SK-N-SH treated with all-trans-retinoic acid at 6 μM for 48 hours (cell line): ENCODE data around the gene PRSS58.

ENCODE experiments used
- ESRRG ChIP-seq: fragments of 250-450 bp; sonication (Bioruptor Pico); IDR thresholded peaks from 2 replicates; pipeline ENCODE4 v1.6.1; 2021; ENCODE audit warnings: mild to moderate bottlenecking
- GLIS3 ChIP-seq: fragments of 250-450 bp; sonication (Bioruptor Pico); IDR thresholded peaks from 2 replicates; pipeline ENCODE4 v1.5.0; 2020; ENCODE audit warnings: mild to moderate bottlenecking, moderate library complexity
- PPARA ChIP-seq: fragments of 250-450 bp; sonication (Bioruptor Pico); IDR thresholded peaks from 2 replicates; pipeline ENCODE4 v1.5.0; 2020; ENCODE audit warnings: mild to moderate bottlenecking, borderline replicate concordance
- RARB ChIP-seq: fragments of 250-450 bp; sonication (Bioruptor Pico); IDR thresholded peaks from 2 replicates; pipeline ENCODE4 v1.8.0; 2021; ENCODE audit warnings: mild to moderate bottlenecking, moderate library complexity
- SNAI2 ChIP-seq: fragments of 250-450 bp; sonication (Bioruptor Pico); IDR thresholded peaks from 2 replicates; pipeline ENCODE4 v1.5.0; 2020; ENCODE audit warnings: mild to moderate bottlenecking, moderate library complexity
- TOX ChIP-seq: fragments of 250-450 bp; sonication (Bioruptor Pico); IDR thresholded peaks from 2 replicates; pipeline ENCODE4 v1.8.0; 2021; ENCODE audit warnings: mild to moderate bottlenecking, moderate library complexity, borderline replicate concordance
- ZC3H10 ChIP-seq: fragments of 250-450 bp; sonication (Bioruptor Pico); IDR thresholded peaks from 2 replicates; pipeline ENCODE4 v1.5.1; 2021; ENCODE audit warnings: mild to moderate bottlenecking, moderate library complexity
- ZFP3 ChIP-seq: fragments of 250-450 bp; sonication (Bioruptor Pico); IDR thresholded peaks from 2 replicates; pipeline ENCODE4 v1.5.0; 2020; ENCODE audit warnings: mild to moderate bottlenecking, moderate library complexity
- ZFP30 ChIP-seq: fragments of 450-650 bp; formaldehyde crosslinking; IDR thresholded peaks from 2 replicates; pipeline ENCODE4 v1.5.0; 2022; ENCODE audit warnings: mild to moderate bottlenecking, moderate library complexity
- ZNF70 ChIP-seq: fragments of 450-650 bp; formaldehyde crosslinking; IDR thresholded peaks from 2 replicates; pipeline ENCODE4 v1.5.0; 2020; ENCODE audit warnings: mild to moderate bottlenecking, moderate library complexity
- TF ChIP-seq, protein P1 (sequence below): fragments of 250-450 bp; sonication (Bioruptor Pico); IDR thresholded peaks from 2 replicates; pipeline ENCODE4 v1.5.1; 2020; ENCODE audit warnings: low read depth, mild to moderate bottlenecking, moderate library complexity
- TF ChIP-seq, protein P2 (sequence below): fragments of 250-450 bp; sonication (Bioruptor Pico); IDR thresholded peaks from 2 replicates; pipeline ENCODE4 v1.8.0; 2020; ENCODE audit warnings: mild to moderate bottlenecking, moderate library complexity, borderline replicate concordance

DNA sequence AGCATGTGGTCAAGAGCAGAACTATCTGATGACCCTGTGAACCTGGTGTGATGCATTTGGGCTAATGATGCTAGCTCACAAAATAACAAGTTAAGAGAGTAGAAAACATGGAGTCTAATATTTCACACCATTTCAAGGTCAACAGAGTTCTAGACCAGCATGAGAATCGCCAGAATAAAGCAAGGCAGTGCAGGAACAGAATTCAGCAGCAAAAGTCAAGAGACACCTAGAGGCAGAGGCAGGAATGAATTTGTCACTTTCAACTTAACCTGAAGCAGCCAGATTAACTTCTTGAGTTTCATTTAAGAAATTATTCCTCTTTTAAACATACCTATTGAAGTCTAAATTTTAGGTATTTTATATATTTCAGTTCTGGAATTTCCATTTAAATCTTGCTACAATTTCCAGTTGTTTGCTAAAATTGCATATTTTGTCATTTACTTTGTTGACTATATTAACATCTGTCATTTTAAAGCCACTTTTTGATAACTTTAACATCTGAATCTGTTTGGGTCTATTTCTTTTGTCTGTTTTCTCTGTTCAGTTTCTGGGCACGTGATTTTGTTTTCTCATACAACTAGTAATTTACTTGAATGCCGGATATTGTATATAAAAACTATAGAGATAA is 44.2 kb upstream of the PRSS58 start:
- no peak for TF ChIP-seq RARB (CRISPR knock-in tag)
- no peak for TF ChIP-seq ZNF70 (CRISPR knock-in tag)
- TF ChIP-seq ESRRG (CRISPR knock-in tag): no peak
- no peak for TF ChIP-seq SNAI2 (CRISPR knock-in tag)
- TF ChIP-seq GLIS3 (CRISPR knock-in tag): no peak
- TF ChIP-seq, protein P1, sequence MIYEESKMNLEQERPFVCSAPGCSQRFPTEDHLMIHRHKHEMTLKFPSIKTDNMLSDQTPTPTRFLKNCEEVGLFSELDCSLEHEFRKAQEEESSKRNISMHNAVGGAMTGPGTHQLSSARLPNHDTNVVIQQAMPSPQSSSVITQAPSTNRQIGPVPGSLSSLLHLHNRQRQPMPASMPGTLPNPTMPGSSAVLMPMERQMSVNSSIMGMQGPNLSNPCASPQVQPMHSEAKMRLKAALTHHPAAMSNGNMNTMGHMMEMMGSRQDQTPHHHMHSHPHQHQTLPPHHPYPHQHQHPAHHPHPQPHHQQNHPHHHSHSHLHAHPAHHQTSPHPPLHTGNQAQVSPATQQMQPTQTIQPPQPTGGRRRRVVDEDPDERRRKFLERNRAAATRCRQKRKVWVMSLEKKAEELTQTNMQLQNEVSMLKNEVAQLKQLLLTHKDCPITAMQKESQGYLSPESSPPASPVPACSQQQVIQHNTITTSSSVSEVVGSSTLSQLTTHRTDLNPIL: no peak
- TF ChIP-seq ZFP3 (CRISPR knock-in tag): no peak
- TF ChIP-seq, protein P2, sequence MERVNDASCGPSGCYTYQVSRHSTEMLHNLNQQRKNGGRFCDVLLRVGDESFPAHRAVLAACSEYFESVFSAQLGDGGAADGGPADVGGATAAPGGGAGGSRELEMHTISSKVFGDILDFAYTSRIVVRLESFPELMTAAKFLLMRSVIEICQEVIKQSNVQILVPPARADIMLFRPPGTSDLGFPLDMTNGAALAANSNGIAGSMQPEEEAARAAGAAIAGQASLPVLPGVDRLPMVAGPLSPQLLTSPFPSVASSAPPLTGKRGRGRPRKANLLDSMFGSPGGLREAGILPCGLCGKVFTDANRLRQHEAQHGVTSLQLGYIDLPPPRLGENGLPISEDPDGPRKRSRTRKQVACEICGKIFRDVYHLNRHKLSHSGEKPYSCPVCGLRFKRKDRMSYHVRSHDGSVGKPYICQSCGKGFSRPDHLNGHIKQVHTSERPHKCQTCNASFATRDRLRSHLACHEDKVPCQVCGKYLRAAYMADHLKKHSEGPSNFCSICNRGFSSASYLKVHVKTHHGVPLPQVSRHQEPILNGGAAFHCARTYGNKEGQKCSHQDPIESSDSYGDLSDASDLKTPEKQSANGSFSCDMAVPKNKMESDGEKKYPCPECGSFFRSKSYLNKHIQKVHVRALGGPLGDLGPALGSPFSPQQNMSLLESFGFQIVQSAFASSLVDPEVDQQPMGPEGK: no peak
- no peak for TF ChIP-seq PPARA (CRISPR knock-in tag)
- TF ChIP-seq TOX (CRISPR knock-in tag): no peak
- TF ChIP-seq ZC3H10 (CRISPR knock-in tag): no peak
- TF ChIP-seq ZFP30: no peak
